NCI-H1092 treated with DMSO at 0.1 percent for 48 hours (cell line): ENCODE results near the gene CARD14.

Experiments
- DNase-seq: peaks from one replicate; lab custom pipeline; 2025; lab: John Stamatoyannopoulos, UW

Gene CARD14

DNA sequence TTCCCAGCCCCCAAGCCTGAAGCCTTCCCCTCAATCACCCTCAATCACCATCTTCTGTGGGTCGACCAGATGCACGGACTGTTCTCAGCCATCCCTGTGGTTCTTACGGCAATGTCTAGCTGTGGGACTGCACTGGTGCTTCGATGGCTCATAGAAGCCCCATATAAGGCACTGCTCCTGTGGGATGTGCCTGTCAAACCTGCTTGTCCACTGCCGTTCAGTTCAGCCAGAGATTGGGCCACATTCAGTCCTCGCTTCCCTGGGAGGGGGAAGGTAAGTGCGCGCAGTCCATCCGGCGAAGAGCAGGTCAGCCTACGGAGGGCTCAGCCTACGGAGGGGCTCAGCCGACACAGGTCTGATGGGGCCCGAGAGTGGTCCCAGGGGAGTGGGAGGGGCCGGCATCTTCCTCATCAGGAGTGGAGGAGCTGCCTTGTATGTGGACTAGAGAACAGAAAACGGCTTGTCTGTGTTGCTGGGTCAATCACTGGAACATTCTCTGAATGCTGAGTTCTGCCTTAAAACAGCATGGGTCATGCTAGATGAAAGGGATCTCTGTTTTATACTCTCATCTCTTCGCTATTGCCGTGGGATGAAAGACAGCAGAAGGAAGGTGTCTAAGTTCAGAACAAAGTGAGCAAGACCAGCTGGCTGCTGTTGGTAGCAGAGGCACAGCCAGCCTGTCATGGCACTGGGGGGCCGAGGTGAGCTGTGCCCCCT lies at the start of gene CARD14:
Gene CARD14, plus strand, starts transcription at position 247 of the 717 bp plus-strand sequence. CDS start 11,409 bp downstream, outside the sequence.
- DNase-seq, result no peak

DNA sequence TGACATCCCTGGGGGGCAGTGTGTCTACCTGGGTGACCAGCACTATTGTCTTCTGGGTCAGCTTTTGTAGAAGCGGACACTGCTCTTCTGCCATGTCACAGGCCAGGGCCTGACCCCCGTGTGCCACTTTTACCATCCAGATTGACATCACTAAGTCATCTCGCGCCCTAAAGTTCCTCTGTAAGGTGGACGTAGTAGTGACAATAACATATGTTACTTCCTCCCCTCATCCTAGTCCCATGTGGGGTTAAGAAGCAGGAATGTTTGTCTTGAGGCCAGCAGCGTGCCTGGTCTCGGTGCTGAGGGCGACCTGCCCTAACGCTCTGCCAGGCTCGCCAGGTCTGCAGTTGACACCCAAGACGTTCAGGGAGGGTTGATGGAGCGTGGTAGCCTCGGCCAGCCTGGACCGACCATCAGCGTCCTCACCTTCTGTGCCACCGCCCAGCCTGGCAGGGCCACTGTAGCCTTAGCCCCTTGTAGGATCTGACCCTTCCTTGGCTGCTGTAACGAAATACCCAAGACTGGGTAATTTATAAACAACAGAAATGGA lies 47.7 kb upstream of the CARD14 start:
- DNase-seq, result no peak

GRCh38 chr17:80122926-80123505 lies 46.8 kb upstream of the CARD14 start:
- no peak for DNase-seq

DNA sequence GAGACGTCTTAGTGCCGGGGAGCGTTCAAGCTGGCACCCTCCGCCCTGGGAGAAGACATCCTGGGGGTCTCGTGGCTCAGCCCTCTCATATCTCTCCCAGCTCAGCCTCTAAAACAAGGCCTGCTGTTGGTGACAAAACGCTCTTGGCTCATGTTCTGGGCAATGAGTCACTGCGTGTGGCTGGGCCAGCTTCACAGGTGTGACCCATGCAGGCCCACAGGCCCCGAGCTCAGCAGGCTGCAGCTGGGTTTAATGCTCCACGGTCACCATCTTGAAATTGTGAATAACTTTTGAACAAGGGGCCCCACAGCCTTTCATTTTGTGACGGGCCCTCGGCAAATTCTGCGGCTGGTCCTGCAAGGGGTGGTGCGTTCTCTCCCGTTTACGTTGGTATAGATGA lies 46.0 kb upstream of the CARD14 start:
- no peak for DNase-seq

DNA sequence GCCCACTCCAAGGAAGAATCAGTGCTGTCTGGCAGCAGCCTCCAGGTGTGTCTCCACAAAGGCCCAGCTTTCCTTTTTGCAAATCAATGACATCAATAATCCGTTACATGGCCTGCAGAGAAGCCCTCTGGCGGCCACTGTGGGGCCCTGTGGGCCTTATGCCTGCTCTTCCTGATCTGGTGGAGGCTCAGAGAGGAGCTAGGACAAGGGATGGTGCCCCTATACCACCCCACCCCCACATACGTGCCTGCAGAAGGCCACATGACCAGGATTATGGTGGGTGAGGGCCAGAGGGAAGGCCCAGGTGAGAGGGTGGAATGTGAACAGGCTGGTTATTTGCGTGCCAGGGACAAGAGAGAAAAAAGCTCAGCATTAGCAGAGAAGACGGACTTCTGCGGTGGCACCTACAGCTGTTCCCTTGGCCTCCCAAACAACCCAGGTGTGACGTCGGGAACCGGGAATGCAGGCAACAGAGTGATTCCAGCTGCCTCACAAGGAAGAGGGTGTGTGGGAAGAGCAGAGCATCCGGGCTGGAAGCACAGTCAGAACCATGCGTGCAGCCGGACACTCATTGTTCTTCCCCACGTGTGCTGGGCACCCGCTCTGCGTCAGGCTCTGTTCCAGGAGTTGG lies 45.4 kb upstream of the CARD14 start:
- peak; percentile 18 for DNase-seq

GRCh38 chr17:80125656-80126448 lies 44.0 kb upstream of the CARD14 start:
- DNase-seq, result no peak

DNA sequence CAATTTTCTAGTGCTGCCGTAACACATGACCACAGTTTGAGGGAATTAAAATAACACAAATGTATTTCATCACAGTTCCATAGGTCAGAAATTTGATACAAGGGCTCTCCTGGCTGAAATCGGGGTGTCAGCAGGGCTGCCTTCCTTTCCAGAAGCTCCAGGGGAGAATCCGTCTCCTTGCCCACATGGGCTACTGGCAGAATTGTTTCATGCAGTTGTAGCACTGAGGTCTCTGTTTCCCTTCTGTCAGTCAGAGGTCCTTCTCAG lies 43.4 kb upstream of the CARD14 start:
- no peak for DNase-seq

DNA sequence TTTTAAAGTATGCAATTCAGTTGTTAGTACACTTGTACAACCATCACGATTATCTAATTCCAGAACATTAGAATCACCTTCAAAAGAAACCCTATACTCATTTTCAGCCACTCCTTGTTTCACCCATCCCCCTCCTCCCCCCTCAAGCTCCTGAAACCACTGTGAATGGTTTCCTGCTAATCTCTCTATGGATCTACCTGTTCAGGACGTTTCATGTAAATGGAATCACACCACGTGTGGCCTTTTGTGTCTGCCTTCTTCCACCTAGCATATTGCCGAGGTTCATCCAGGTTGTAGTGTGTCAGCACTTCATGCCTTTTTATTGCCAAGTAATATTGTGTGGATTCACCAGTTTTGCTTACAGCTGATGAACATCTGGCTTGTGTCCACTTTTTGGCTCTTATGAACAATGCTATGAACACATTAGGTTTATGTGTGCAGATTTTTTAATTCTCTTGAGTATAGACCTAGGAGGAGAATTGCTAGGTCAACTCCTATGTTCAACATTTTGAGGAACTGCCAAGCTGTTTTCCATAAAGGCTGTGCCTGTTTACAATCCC lies 40.7 kb upstream of the CARD14 start:
- no peak for DNase-seq

GRCh38 chr17:80130992-80131391 lies 38.8 kb upstream of the CARD14 start:
- DNase-seq, result no peak

DNA sequence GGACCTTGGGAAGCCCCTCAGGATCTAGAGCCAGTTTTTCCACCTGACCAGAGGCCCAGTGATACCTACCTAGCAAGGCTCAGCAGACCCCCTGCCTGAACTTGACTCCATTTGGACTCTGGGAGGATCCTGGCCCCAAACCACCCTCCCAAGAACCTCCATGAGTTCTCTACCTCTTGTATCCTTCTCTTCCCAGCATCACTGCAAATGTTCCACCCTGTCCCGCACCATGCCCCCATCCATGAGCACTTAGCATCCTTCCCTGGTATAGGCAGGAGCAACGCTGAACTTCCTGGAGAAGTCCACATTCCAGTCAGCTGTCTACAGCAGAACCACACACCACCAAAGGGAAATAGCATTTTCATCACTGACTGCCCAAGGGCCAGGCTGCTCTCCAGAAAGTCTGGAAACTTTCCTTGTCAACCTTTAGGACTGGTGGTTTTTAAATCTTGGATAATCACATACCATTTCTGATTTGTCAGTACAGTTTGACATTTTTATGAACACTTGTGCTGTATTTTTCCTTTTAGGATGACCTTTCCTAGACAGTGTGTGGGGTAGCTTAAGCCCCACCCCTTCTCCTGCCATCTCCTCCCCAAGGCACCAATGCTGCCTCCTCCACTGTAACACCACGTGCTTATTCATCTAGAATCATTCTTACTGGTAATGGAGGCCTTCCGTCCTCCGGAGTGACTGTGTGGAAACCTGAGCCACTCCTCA lies 36.8 kb upstream of the CARD14 start:
- DNase-seq, result no peak

- DNase-seq, result no peak
Observed at GRCh38 chr17:80133626-80133970, 36.2 kb upstream of the CARD14 start.

- DNase-seq, result no peak
Observed at GRCh38 chr17:80137131-80137530, 32.7 kb upstream of the CARD14 start.

DNA sequence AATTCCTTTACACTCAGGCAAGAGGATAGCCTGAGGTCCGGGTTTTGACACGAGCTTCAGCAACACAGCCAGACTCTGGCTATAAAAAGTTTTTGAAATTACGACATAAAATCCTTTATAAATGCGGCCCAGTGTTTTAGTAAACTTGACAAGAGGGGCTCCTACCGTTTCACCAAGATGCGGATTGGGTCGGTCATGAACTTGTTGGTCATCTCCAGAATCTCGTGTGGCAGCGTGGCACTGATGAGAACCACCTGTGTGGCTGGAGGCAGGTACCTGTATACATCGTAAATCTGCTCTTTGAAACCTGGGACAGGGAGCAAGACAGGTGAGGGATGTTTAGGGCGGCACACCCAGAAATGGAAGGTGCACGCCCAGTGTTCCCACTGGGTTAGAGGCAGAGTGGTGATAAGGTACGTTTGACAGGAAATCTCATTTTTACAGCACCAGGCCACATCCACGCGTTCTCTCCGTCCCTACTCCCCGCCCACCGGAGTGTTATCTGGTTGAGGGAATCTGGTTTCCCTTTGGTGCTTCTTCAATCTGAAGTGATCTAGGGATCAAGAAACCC lies 30.9 kb upstream of the CARD14 start:
- no peak for DNase-seq

DNA sequence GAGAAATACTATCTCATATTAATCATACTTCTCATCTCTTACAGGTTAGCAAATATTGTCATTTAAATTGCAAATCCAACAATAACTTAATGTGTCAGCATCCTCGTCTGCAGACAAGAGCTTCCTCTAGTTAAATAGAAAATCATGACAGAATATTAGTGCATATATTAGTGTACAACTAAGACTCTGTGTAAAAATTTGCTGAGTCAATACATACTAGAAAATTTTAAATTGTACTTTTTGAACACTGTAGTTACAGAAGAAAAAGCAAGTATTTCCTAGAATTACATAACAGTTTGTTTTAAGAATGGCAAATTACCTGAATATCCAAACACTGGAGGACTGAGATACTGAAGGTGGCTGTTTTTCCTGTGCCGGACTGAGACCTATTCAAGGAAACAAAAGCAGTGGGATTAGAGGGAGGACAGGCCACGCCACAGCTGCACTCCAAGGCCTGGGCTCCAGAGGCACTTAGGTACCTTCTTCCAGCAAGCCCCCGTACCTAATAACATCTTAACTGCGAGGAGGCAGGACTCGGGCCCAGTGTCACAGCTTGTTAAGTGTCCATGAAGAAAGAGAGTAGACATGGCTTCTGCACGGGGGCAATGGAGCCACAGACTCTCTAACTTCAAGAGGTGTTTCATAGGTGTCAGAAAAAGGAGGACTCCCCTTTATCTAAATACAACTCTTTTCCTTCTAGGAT lies 28.2 kb upstream of the CARD14 start:
- DNase-seq, result no peak

DNA sequence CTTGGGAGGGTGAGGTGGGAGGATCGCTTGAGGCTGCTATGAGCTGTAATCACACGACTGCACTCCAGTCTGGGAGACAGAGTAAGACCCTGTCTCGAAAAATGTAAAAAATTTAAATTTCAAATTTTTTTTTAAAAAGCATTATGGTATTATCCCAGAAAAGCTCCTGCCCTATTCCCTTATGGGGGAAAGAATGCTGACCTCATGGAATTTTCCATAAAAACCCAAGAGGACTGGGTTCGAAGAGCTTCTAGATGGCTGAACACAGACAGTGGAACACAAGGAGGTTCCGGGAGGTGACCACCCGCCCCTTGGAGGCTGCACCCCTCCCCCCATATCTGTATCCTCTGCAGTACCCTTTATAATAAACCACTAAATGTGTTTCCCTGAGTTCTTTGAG lies 26.9 kb upstream of the CARD14 start:
- DNase-seq, result no peak

- peak; percentile 9 for DNase-seq
Observed at GRCh38 chr17:80145076-80146075, 24.5 kb upstream of the CARD14 start.

DNA sequence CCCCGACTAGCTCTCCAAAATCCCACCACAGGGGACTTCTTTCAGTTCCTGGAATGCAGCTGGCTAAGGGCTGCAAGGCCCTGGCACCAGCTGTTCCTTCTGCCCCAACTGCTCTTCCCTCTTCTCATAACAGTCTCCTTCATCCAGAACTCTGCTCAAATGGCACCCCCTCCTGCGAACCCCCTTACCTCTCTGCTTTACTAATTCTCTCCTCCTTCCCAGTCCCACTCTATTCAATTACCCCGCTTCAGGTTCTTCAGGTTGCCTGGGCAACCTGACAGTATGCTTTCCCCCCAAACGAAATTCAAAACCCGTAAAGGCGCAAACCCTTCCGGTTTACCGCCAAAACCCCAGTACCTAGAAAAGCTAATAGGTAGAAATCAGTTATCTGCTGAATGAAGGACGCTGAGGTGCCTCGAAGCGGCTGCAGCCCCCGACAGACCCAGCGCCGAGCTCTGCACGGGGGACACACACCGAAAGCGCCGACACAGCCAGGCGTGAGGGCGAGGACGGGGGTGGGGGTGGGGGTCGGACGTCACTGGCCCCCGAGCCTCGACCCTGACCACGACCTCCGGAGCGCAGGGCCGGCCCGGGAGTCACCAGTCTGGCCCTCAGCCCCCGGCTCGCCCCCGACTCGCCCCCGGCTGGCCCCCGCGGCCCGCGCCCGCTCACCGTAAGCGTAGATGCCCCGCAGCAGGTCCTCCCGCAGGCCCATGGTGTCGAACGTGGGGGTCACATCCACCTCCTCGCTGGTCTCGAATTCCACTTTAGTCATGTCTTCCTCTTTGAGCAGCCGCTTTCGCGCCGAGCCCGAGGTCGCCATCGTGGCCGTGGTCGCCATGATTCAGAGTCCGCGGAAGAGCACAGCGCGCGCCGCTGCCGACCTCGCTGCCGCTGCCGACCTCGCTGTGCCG lies 23.5 kb upstream of the CARD14 start:
- peak; percentile 59 for DNase-seq
